NCI-H2081 (cell line): ENCODE results near the gene MESP2.

Source experiments
- DNase-seq, 2 experiments: peaks; one replicate each; lab custom pipeline; 2025; lab: John Stamatoyannopoulos, UW

The MESP2 gene

GRCh38 chr15:89755701-89756100 is 20.4 kb upstream of the MESP2 start:
- no peak for DNase-seq

- no peak for DNase-seq
Observed at GRCh38 chr15:89756897-89757296, 19.2 kb upstream of the MESP2 start.

GRCh38 chr15:89758283-89758682 is 17.8 kb upstream of the MESP2 start:
- no peak for DNase-seq

GRCh38 chr15:89758981-89759380 is 17.2 kb upstream of the MESP2 start:
- no peak for DNase-seq

GRCh38 chr15:89759835-89760234 is 16.3 kb upstream of the MESP2 start:
- DNase-seq = no peak

- peak; percentile 47 to 56 for DNase-seq
Observed at GRCh38 chr15:89760303-89761008, 15.7 kb upstream of the MESP2 start.

GRCh38 chr15:89761009-89761831 is 14.9 kb upstream of the MESP2 start:
- DNase-seq = no peak

GRCh38 chr15:89761929-89762328 is 14.2 kb upstream of the MESP2 start:
- DNase-seq = no peak

GRCh38 chr15:89765694-89766093 is 10.4 kb upstream of the MESP2 start:
- no peak for DNase-seq

GRCh38 chr15:89766357-89767311 is 9.5 kb upstream of the MESP2 start:
- DNase-seq = no peak

GRCh38 chr15:89767411-89767915 is 8.7 kb upstream of the MESP2 start:
- DNase-seq = no peak

- DNase-seq = no peak
Observed at GRCh38 chr15:89768071-89768500, 8.0 kb upstream of the MESP2 start.

- DNase-seq = no peak
Observed at GRCh38 chr15:89769366-89769765, 6.8 kb upstream of the MESP2 start.

- DNase-seq = no peak
Observed at GRCh38 chr15:89770041-89770440, 6.1 kb upstream of the MESP2 start.

GRCh38 chr15:89772932-89773583 is 3.1 kb upstream of the MESP2 start:
- DNase-seq = peak in 1 of 2 experiments; percentile 9

GRCh38 chr15:89774492-89774891 is 1.6 kb upstream of the MESP2 start:
- DNase-seq = no peak

GRCh38 chr15:89775815-89776214 is 317 bp upstream of the MESP2 start:
- DNase-seq = no peak

GRCh38 chr15:89777073-89777751 is 1.1 kb downstream of the MESP2 start:
- DNase-seq = no peak

- no peak for DNase-seq
Observed at GRCh38 chr15:89777782-89778380, 1.7 kb downstream of the MESP2 start.

GRCh38 chr15:89778861-89779260 is 2.7 kb downstream of the MESP2 start:
- no peak for DNase-seq
